Right atrium auricular region (tissue), 2 donors: ENCODE data around the gene RYR3. TPM values are rescaled to one million over a fixed set of nuclear protein-coding genes. Genes with fewer than 3 reads are reported as not detected.

ENCODE experiments used
- DNase-seq: peaks from one replicate; pipeline ENCODE4 v3.0.0-alpha.2; 2019; ENCODE audit warnings: low spot score
- H3K27ac ChIP-seq, 2 donors: fragments of 200-600 bp; sonication (generic); 1 replicate in 1 of 2; 2 replicates in 1 of 2; pipeline ENCODE4 v1.5.1; 2016 to 2019
- H3K27me3 ChIP-seq, 2 donors: fragments of 200-600 bp; sonication (generic); one replicate each; pipeline versions ENCODE4 v1.5.1 to v1.6.0; 2017 to 2019
- H3K36me3 ChIP-seq: fragments of 200-600 bp; sonication (generic); one replicate; pipeline ENCODE4 v1.5.1; 2016
- H3K4me1 ChIP-seq, 2 donors: fragments of 200-600 bp; sonication (generic); one replicate each; pipeline versions ENCODE4 v1.5.1 to v1.6.0; 2017 to 2019
- H3K4me3 ChIP-seq, 2 donors: fragments of 200-600 bp; sonication (generic); 1 replicate in 1 of 2; 2 replicates in 1 of 2; pipeline ENCODE4 v1.5.1; 2017 to 2019; ENCODE audit warnings: mild to moderate bottlenecking in 1 of 2, moderate library complexity in 1 of 2
- H3K9me3 ChIP-seq, 2 donors: fragments of 200-600 bp; sonication (generic); one replicate each; pipeline ENCODE4 v1.5.1; 2019
- total RNA-seq, 2 donors: library from RNA; depleted of rRNA; stranded (reverse); fragments of >200 nt; gene quantifications; one replicate each; pipeline ENCODE4 v1.1.0, GENCODE V29; 2016
- TF ChIP-seq, protein P1 (sequence below), 2 donors: fragments of 200-600 bp; sonication (generic); IDR thresholded peaks; one replicate each; pipeline ENCODE4 v1.5.1; 2019; ENCODE audit warnings: antibody characterized with exemption in 2 of 2

RYR3 gene
- total RNA-seq, 2 donors from 2014 or later, result 0.08 to 0.11 TPM

DNA sequence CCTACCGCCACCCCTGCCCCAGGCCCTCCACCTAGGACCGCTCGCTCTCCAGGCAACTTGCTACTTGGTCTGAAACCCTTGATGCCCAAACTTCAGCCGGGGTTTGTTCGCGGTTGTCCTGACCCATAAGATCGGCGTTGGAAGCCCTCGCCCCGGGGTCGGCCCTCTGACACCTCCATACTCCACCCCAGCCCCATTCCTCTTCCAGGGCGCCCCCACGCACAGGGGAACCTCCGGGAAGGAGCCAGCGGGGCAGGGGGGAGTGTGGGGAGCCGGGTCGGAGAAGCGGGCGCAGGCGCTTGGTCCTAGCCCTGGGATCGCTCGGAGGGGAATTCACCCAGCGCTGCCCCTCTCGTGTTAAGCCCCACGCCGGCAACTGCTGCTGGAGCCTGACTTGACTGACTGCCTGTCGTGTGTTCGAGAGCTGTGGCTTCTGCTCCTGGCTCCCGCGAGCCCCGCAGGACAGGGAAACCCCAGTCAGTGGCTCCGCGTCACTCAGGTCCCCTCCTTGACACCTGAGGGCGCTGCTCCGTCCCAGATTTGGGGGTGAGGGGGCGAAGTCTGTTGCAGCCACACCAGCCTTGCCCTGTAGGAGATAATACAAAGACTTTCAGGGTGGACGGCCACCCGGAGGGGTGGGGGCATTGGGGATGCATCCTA, 675 bp downstream of the RYR3 start:
- Histone ChIP-seq H3K27ac (no peak overlapping the region), H3K27me3 (no peaks in the 10 kb centered on the region), H3K4me3 (peak overlapping the region; percentile 19 to 43), H3K36me3 (no peaks in the 10 kb centered on the region), H3K9me3 (no peaks in the 10 kb centered on the region), H3K4me1 (peaks cover 0 to 5% of the 10 kb centered on the region in 2 donors)
- no peak for DNase-seq
- TF ChIP-seq, protein P1, sequence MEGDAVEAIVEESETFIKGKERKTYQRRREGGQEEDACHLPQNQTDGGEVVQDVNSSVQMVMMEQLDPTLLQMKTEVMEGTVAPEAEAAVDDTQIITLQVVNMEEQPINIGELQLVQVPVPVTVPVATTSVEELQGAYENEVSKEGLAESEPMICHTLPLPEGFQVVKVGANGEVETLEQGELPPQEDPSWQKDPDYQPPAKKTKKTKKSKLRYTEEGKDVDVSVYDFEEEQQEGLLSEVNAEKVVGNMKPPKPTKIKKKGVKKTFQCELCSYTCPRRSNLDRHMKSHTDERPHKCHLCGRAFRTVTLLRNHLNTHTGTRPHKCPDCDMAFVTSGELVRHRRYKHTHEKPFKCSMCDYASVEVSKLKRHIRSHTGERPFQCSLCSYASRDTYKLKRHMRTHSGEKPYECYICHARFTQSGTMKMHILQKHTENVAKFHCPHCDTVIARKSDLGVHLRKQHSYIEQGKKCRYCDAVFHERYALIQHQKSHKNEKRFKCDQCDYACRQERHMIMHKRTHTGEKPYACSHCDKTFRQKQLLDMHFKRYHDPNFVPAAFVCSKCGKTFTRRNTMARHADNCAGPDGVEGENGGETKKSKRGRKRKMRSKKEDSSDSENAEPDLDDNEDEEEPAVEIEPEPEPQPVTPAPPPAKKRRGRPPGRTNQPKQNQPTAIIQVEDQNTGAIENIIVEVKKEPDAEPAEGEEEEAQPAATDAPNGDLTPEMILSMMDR (IDR thresholded peaks at IDR 0.05), result no peak

DNA sequence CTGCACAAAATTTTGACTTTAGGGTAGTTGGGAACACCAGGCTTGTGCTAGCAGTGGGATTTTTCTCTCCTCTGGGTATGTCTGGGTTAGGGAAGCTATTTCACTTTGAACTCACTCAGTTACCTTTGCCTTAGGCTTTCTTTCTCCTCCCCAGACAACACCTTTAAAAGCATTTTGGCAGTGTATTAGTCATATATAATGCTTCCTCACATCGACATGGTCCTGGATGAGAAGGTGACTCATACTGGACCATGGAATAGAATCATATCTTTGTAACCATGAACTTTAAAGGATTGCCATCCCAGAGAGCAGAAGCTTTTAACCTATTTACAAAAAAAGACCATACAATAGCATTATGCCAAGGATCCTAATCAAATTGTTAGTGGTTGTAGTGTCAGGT, 2.7 kb downstream of the RYR3 start:
- Histone ChIP-seq H3K27ac (no peak overlapping the region), H3K36me3 (no peaks in the 10 kb centered on the region), H3K9me3 (no peaks in the 10 kb centered on the region), H3K4me1 (peaks cover 0 to 5% of the 10 kb centered on the region in 2 donors), H3K27me3 (no peaks in the 10 kb centered on the region), H3K4me3 (no peak overlapping the region)
- TF ChIP-seq, protein P1 (IDR thresholded peaks at IDR 0.05), result no peak
- DNase-seq, result no peak

DNA sequence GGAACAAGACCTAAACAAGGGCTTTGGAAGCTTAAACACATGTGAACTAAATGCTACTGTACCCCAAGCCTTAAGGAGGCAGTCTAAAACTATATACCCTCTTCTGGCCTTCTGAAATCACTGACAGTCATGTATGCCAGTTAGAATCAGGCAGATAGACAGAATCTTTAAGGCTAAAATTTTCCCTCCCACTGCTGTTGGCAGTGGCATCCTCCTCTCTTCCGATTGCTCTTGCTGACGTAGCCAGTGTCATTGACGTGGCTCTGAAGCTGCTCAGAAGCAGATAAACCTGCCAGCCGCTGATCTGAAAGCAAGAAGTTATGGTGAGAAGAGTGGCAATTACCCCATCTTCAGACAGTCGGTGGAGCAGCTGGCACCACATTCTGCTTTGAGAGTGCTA, 3.3 kb downstream of the RYR3 start:
- H3K4me3 ChIP-seq, result no peak overlapping the region
- no peaks in the 10 kb centered on the region for H3K9me3 ChIP-seq
- TF ChIP-seq, protein P1 (IDR thresholded peaks at IDR 0.05), result no peak
- DNase-seq, result no peak
- H3K36me3 ChIP-seq, result no peaks in the 10 kb centered on the region
- no peaks in the 10 kb centered on the region for H3K27me3 ChIP-seq
- peaks cover 0 to 5% of the 10 kb centered on the region in 2 donors for H3K4me1 ChIP-seq
- no peak overlapping the region for H3K27ac ChIP-seq

DNA sequence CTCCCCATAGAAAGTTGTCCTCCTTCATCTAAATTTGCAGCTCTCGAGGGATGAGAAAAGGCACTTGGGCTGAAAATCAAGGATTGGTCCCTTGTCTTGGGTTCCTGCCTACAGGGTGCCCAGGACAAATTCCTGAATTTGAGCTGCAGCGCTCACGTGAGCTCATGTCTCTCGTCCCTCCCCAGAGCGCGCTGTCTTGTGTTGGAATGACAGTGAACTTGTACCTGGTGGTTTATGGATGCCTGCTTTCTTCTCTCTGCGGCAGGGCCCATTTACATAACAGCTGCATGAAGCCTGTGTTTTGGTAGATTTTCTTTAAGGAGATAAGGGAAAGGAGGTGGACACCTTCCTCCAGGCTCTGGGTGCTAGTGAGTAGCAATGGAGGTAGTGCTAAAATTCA, 4.3 kb downstream of the RYR3 start:
- Histone ChIP-seq H3K9me3 (no peaks in the 10 kb centered on the region), H3K27ac (no peak overlapping the region), H3K4me1 (peaks cover 0 to 5% of the 10 kb centered on the region in 2 donors), H3K27me3 (no peaks in the 10 kb centered on the region), H3K4me3 (no peak overlapping the region), H3K36me3 (no peaks in the 10 kb centered on the region)
- DNase-seq, result no peak
- TF ChIP-seq, protein P1 (IDR thresholded peaks at IDR 0.05), result no peak

- no peak for DNase-seq
- TF ChIP-seq, protein P1 (IDR thresholded peaks at IDR 0.05), result no peak
These were observed 7.1 kb downstream of the RYR3 start for GRCh38 chr15:33317896-33318295.

DNA sequence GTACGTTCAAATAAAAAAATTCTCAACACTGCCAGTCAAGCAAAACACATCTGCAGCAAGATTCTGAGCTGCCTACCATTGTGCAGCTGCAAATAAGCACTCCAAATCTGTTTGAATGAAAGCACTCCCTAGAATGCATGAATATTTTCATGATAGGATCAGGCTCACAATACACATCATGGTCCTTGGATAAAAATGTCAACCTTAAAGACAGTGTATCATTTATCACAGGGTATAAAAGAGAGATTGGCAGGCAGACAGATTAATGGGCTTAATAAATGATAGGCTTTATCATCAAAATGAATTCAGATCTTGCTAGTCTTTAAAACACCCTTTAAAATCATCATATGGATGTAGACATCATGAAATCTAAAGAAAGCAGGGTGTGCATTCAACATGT, 9.2 kb downstream of the RYR3 start:
- no peak overlapping the region for H3K4me3 ChIP-seq
- H3K27ac ChIP-seq, result no peak overlapping the region
- H3K36me3 ChIP-seq, result no peaks in the 10 kb centered on the region
- no peak for DNase-seq
- TF ChIP-seq, protein P1 (IDR thresholded peaks at IDR 0.05), result no peak
- no peaks in the 10 kb centered on the region for H3K9me3 ChIP-seq
- no peaks in the 10 kb centered on the region for H3K4me1 ChIP-seq
- no peaks in the 10 kb centered on the region for H3K27me3 ChIP-seq

More at GRCh38 chr15:33317896-33318295, 7.1 kb downstream of the RYR3 start:
- Histone ChIP-seq H3K27ac (no peak overlapping the region), H3K36me3 (no peaks in the 10 kb centered on the region), H3K4me3 (no peak overlapping the region), H3K27me3 (no peaks in the 10 kb centered on the region), H3K4me1 (no peaks in the 10 kb centered on the region), H3K9me3 (no peaks in the 10 kb centered on the region)
